ENCODE measurements around the gene SNRK. TPM values are rescaled to one million over a fixed set of nuclear protein-coding genes. Genes with fewer than 3 reads are reported as not detected.

SNRK gene
- total RNA-seq, 1 donor from 2014 or later = 21.3 TPM

GRCh38 chr3:43279532-43279931 lies 6.8 kb upstream of the SNRK start:
- no peak for DNase-seq
- Mint-ChIP-seq H3K4me3 (ENCODE audit: unreplicated experiment) (no peak overlapping the region), H3K36me3 (ENCODE audit: unreplicated experiment) (no peaks in the 10 kb centered on the region), H3K27ac (ENCODE audit: unreplicated experiment) (no peak overlapping the region), H3K9me3 (ENCODE audit: unreplicated experiment) (no peaks in the 10 kb centered on the region), H3K4me1 (ENCODE audit: low read depth, unreplicated experiment) (no peaks in the 10 kb centered on the region), H3K27me3 (ENCODE audit: unreplicated experiment) (no peaks in the 10 kb centered on the region)
- TF ChIP-seq CTCF (IDR thresholded peaks at IDR 0.05; ENCODE audit: partially characterized antibody, unreplicated experiment) = no peak

- H3K36me3 Mint-ChIP-seq (ENCODE audit: unreplicated experiment) = no peaks in the 10 kb centered on the region
- no peak overlapping the region for H3K27ac Mint-ChIP-seq (ENCODE audit: unreplicated experiment)
- no peaks in the 10 kb centered on the region for H3K4me1 Mint-ChIP-seq (ENCODE audit: low read depth, unreplicated experiment)
- no peak overlapping the region for H3K4me3 Mint-ChIP-seq (ENCODE audit: unreplicated experiment)
- peaks cover under 1% of the 10 kb centered on the region for H3K27me3 Mint-ChIP-seq (ENCODE audit: unreplicated experiment)
- no peak for DNase-seq
- TF ChIP-seq CTCF (IDR thresholded peaks at IDR 0.05; ENCODE audit: partially characterized antibody, unreplicated experiment) = no peak
- H3K9me3 Mint-ChIP-seq (ENCODE audit: unreplicated experiment) = peaks cover under 1% of the 10 kb centered on the region
These were observed 5.3 kb upstream of the SNRK start for GRCh38 chr3:43281020-43281419.

GRCh38 chr3:43284171-43284570 lies 2.2 kb upstream of the SNRK start:
- H3K27me3 Mint-ChIP-seq (ENCODE audit: unreplicated experiment) = peaks cover 5% of the 10 kb centered on the region
- TF ChIP-seq CTCF (IDR thresholded peaks at IDR 0.05; ENCODE audit: partially characterized antibody, unreplicated experiment) = no peak
- peaks cover 9% of the 10 kb centered on the region for H3K4me1 Mint-ChIP-seq (ENCODE audit: low read depth, unreplicated experiment)
- H3K27ac Mint-ChIP-seq (ENCODE audit: unreplicated experiment) = no peak overlapping the region
- no peak overlapping the region for H3K4me3 Mint-ChIP-seq (ENCODE audit: unreplicated experiment)
- peaks cover 7% of the 10 kb centered on the region for H3K9me3 Mint-ChIP-seq (ENCODE audit: unreplicated experiment)
- H3K36me3 Mint-ChIP-seq (ENCODE audit: unreplicated experiment) = no peaks in the 10 kb centered on the region
- DNase-seq = no peak

- DNase-seq = no peak
- H3K27ac Mint-ChIP-seq (ENCODE audit: unreplicated experiment) = no peak overlapping the region
These were observed 696 bp upstream of the SNRK start for GRCh38 chr3:43285644-43286043.

More at GRCh38 chr3:43285644-43286043, 696 bp upstream of the SNRK start:
- peak overlapping the region; percentile 93 for H3K4me3 Mint-ChIP-seq (ENCODE audit: unreplicated experiment)
- TF ChIP-seq CTCF (IDR thresholded peaks at IDR 0.05; ENCODE audit: partially characterized antibody, unreplicated experiment) = no peak
- H3K27me3 Mint-ChIP-seq (ENCODE audit: unreplicated experiment) = peaks cover 5% of the 10 kb centered on the region
- no peaks in the 10 kb centered on the region for H3K36me3 Mint-ChIP-seq (ENCODE audit: unreplicated experiment)
- peaks cover 7% of the 10 kb centered on the region for H3K9me3 Mint-ChIP-seq (ENCODE audit: unreplicated experiment)
- peaks cover 17% of the 10 kb centered on the region for H3K4me1 Mint-ChIP-seq (ENCODE audit: low read depth, unreplicated experiment)
